Subcutaneous abdominal adipose tissue (tissue), 5 donors: ENCODE results near the gene AGAP3.

Source experiments
- H3K27ac ChIP-seq: one replicate; pipeline ENCODE4 v1.7.0; 2013; ENCODE audit warnings: low read depth, mild to moderate bottlenecking, inconsistent platforms, low read length, moderate library complexity
- H3K27me3 ChIP-seq, 5 donors: one replicate each; pipeline ENCODE4 v1.7.0; 2013; ENCODE audit warnings: low read length in 5 of 5, inconsistent platforms in 1 of 5; ENCODE audit not compliant: control insufficient read depth in 5 of 5, insufficient read depth in 4 of 5
- H3K36me3 ChIP-seq, 5 donors: one replicate each; pipeline ENCODE4 v1.7.0; 2013; ENCODE audit warnings: low read length in 5 of 5; ENCODE audit not compliant: control insufficient read depth in 5 of 5, insufficient read depth in 5 of 5
- H3K4me1 ChIP-seq, 5 donors: one replicate each; pipeline ENCODE4 v1.7.0; 2013; ENCODE audit warnings: low read length in 5 of 5, mild to moderate bottlenecking in 3 of 5, moderate library complexity in 1 of 5; ENCODE audit not compliant: control insufficient read depth in 5 of 5, insufficient read depth in 5 of 5
- H3K4me3 ChIP-seq, 5 donors: one replicate each; pipeline ENCODE4 v1.7.0; 2013; ENCODE audit warnings: low read length in 5 of 5, low read depth in 1 of 5
- H3K9ac ChIP-seq, 5 donors: one replicate each; pipeline ENCODE4 v1.7.0; 2013; ENCODE audit warnings: low read length in 5 of 5, mild to moderate bottlenecking in 4 of 5, moderate library complexity in 3 of 5
- H3K9me3 ChIP-seq, 5 donors: one replicate each; pipeline ENCODE4 v1.7.0; 2013; ENCODE audit warnings: low read length in 5 of 5; ENCODE audit not compliant: control insufficient read depth in 5 of 5
- donor health status: healthy.
- donor health status: healthy.
- donor health status: healthy.
- donor health status: healthy.
- donor health status: healthy.

Gene AGAP3

GRCh38 chr7:151141311-151141854 is 55.1 kb downstream of the AGAP3 start:
- Histone ChIP-seq H3K9ac (no peak overlapping the region), H3K4me3 (no peak overlapping the region), H3K4me1 (peaks cover 1 to 16% (median 11%) of the 10 kb centered on the region in 5 donors), H3K27ac (no peak overlapping the region), H3K9me3 (no peaks in the 10 kb centered on the region), H3K36me3 (peaks cover 1 to 85% (median 72%) of the 10 kb centered on the region in 5 donors), H3K27me3 (no peaks in the 10 kb centered on the region)

GRCh38 chr7:151141855-151142685 is 55.8 kb downstream of the AGAP3 start:
- H3K9ac ChIP-seq = no peak overlapping the region
- no peaks in the 10 kb centered on the region for H3K27me3 ChIP-seq
- H3K4me1 ChIP-seq = peaks cover 1 to 16% (median 11%) of the 10 kb centered on the region in 5 donors
- no peak overlapping the region for H3K4me3 ChIP-seq
- H3K9me3 ChIP-seq = no peaks in the 10 kb centered on the region
- no peak overlapping the region for H3K27ac ChIP-seq
- H3K36me3 ChIP-seq = peaks cover 0 to 78% (median 66%) of the 10 kb centered on the region in 5 donors

DNA sequence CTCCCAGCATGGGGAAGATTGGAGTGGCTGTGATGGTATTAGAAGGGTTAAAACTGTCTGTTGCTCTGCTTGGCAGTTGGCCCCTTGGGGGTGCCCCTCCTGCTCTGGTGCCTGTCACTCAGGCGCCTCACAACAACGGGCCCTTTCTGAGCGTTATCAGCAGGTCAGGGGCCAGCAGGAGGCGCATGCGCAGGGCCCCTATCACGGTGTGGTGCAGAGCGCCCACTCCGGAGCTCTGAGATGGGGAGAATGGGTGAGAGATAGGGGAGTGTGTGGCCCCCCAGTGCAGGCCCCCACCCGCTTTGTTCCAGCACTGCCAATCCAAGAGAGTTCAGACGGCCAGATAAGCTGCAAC is 56.4 kb downstream of the AGAP3 start:
- H3K9me3 ChIP-seq = no peaks in the 10 kb centered on the region
- no peak overlapping the region for H3K27ac ChIP-seq
- H3K27me3 ChIP-seq = no peaks in the 10 kb centered on the region
- H3K9ac ChIP-seq = no peak overlapping the region
- peaks cover 0 to 72% (median 63%) of the 10 kb centered on the region in 5 donors for H3K36me3 ChIP-seq
- H3K4me3 ChIP-seq = no peak overlapping the region
- H3K4me1 ChIP-seq = peaks cover 1 to 16% (median 11%) of the 10 kb centered on the region in 5 donors

DNA sequence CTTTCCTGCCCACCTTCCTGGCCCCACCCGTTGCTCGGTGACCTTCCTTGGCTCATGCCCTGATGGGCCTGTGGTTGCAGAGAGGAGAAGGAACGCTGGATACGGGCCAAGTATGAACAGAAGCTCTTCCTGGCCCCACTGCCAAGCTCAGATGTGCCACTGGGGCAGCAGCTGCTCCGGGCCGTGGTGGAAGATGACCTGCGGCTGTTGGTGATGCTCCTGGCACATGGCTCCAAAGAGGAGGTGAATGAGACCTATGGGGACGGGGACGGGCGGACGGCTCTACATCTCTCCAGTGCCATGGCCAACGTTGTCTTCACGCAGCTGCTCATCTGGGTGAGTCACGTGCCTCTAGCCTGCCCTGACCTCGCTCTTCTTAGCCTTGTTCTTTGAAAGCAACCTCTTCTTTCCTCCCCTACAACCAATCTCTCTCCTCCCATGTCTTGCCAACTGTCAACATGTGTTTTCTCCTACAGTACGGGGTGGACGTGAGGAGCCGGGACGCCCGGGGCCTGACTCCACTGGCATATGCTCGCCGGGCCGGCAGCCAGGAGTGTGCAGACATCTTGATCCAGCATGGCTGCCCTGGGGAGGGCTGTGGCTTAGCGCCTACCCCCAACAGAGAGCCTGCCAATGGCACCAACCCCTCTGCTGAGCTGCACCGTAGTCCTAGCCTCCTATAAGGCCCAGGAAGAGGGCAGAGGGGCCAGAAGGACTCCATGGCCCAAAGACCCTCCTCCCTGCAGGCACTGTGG is 57.2 kb downstream of the AGAP3 start:
- H3K27ac ChIP-seq = no peak overlapping the region
- no peaks in the 10 kb centered on the region for H3K9me3 ChIP-seq
- H3K9ac ChIP-seq = no peak overlapping the region
- peaks cover 0 to 65% (median 57%) of the 10 kb centered on the region in 5 donors for H3K36me3 ChIP-seq
- H3K4me3 ChIP-seq = no peak overlapping the region
- no peaks in the 10 kb centered on the region for H3K27me3 ChIP-seq
- H3K4me1 ChIP-seq = peaks cover 1 to 16% (median 11%) of the 10 kb centered on the region in 5 donors

DNA sequence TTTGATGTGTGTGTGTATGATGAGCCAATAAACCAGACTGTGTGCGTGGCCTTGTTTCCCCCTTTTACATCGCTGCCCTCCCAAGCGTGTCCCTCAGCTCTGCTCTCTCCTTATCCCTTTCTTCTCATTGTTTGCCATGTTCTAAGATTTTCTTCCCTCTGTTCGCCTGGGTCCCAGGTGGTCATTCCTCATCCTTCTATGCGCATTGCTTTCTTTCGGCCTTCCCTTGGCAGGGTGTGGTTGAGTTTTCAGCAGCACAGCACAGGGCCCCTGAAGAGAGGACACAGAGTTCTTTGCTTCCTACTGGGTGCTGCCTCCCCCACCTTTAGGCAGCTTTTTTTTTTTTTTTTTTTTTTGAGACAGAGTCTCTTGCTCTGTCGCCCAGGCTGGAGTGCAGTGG is 58.1 kb downstream of the AGAP3 start:
- peaks cover 1 to 16% (median 11%) of the 10 kb centered on the region in 5 donors for H3K4me1 ChIP-seq
- H3K9me3 ChIP-seq = no peaks in the 10 kb centered on the region
- H3K27me3 ChIP-seq = peaks cover 0 to 6% (median 0%) of the 10 kb centered on the region in 5 donors
- peaks cover 0 to 57% (median 53%) of the 10 kb centered on the region in 5 donors for H3K36me3 ChIP-seq
- H3K27ac ChIP-seq = no peak overlapping the region
- no peak overlapping the region for H3K4me3 ChIP-seq
- no peak overlapping the region for H3K9ac ChIP-seq

DNA sequence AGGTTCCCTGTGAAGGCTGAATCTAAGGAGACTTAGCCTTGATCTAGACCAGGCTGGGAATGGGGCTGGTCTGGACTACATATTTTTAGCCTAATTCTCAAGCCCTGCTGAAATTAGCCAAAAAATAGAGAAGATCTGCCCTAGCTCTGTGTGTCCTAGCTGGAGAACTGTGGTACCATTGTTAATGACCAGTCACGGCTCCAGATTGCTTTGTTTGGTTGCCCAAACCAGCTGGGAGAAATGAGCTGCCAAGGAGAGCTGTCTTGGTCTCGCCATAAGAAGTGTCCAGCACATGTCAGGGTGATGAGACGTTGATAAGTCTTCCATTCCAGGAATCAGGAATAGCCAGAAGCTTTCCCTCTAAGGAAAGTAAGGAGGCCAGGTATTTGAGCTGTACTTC is 60.5 kb downstream of the AGAP3 start:
- Histone ChIP-seq H3K36me3 (peaks cover 0 to 33% (median 30%) of the 10 kb centered on the region in 5 donors), H3K9ac (no peak overlapping the region), H3K9me3 (no peaks in the 10 kb centered on the region), H3K27me3 (peaks cover 4 to 22% (median 12%) of the 10 kb centered on the region in 5 donors), H3K4me1 (peaks cover 1 to 16% (median 11%) of the 10 kb centered on the region in 5 donors), H3K27ac (no peak overlapping the region), H3K4me3 (no peak overlapping the region)

GRCh38 chr7:151148319-151149259 is 62.3 kb downstream of the AGAP3 start:
- Histone ChIP-seq H3K36me3 (peaks cover 0 to 15% (median 14%) of the 10 kb centered on the region in 5 donors), H3K9me3 (no peaks in the 10 kb centered on the region), H3K4me3 (no peak overlapping the region), H3K9ac (no peak overlapping the region), H3K27ac (no peak overlapping the region), H3K4me1 (no peaks in the 10 kb centered on the region), H3K27me3 (peaks cover 4 to 33% (median 14%) of the 10 kb centered on the region in 5 donors)

- H3K36me3 ChIP-seq = no peaks in the 10 kb centered on the region
- no peaks in the 10 kb centered on the region for H3K9me3 ChIP-seq
- no peaks in the 10 kb centered on the region for H3K4me1 ChIP-seq
- H3K27me3 ChIP-seq = peaks cover 4 to 39% (median 15%) of the 10 kb centered on the region in 5 donors
- no peak overlapping the region for H3K4me3 ChIP-seq
- H3K9ac ChIP-seq = no peak overlapping the region
- no peak overlapping the region for H3K27ac ChIP-seq
Observed at GRCh38 chr7:151150388-151150787, 64.1 kb downstream of the AGAP3 start.

GRCh38 chr7:151152643-151153513 is 66.6 kb downstream of the AGAP3 start:
- no peak overlapping the region for H3K9ac ChIP-seq
- H3K27me3 ChIP-seq = peaks cover 8 to 39% (median 15%) of the 10 kb centered on the region in 5 donors
- no peaks in the 10 kb centered on the region for H3K9me3 ChIP-seq
- no peaks in the 10 kb centered on the region for H3K36me3 ChIP-seq
- H3K4me3 ChIP-seq = no peak overlapping the region
- H3K27ac ChIP-seq = no peak overlapping the region
- H3K4me1 ChIP-seq = no peaks in the 10 kb centered on the region
